Endodermal cell (in vitro differentiated cells): ENCODE measurements around the gene FAIM. TPM values are rescaled to one million over a fixed set of nuclear protein-coding genes. Genes with fewer than 3 reads are reported as not detected.

Experiments
- DNase-seq: peaks from one replicate; pipeline ENCODE4 v3.0.0-alpha.2; 2017
- H3K27ac ChIP-seq: 2 replicates; pipeline ENCODE4 v1.5.1; 2013; ENCODE audit warnings: mild to moderate bottlenecking, low read depth, low read length, moderate library complexity
- H3K27me3 ChIP-seq: 2 replicates; pipeline ENCODE4 v1.6.1; 2013; ENCODE audit warnings: mild to moderate bottlenecking, low read length, moderate library complexity; ENCODE audit not compliant: insufficient read depth, control insufficient read depth, poor library complexity, severe bottlenecking
- H3K36me3 ChIP-seq: 2 replicates; pipeline ENCODE4 v1.7.0; 2013; ENCODE audit warnings: mild to moderate bottlenecking, low read length, moderate library complexity; ENCODE audit not compliant: control insufficient read depth, insufficient read depth
- H3K4me1 ChIP-seq: one replicate; pipeline ENCODE4 v1.7.0; 2013; ENCODE audit warnings: low read length; ENCODE audit not compliant: control insufficient read depth, insufficient read depth
- H3K4me3 ChIP-seq: 2 replicates; pipeline ENCODE4 v1.5.1; 2013; ENCODE audit warnings: mild to moderate bottlenecking, low read length, moderate library complexity
- H3K9ac ChIP-seq: 2 replicates; pipeline ENCODE4 v1.6.1; 2013; ENCODE audit warnings: mild to moderate bottlenecking, low read length, moderate library complexity; ENCODE audit not compliant: poor library complexity, severe bottlenecking; ENCODE audit errors: extremely low read depth
- H3K9me3 ChIP-seq: 2 replicates; pipeline ENCODE4 v1.6.1; 2013; ENCODE audit warnings: mild to moderate bottlenecking, low read length, moderate library complexity; ENCODE audit not compliant: control insufficient read depth
- H3K27ac Mint-ChIP-seq: 2 replicates; pipeline ENCODE4 v1.8.0; 2020; ENCODE audit warnings: mixed read lengths
- H3K27me3 Mint-ChIP-seq: 2 replicates; pipeline ENCODE4 v1.8.0; 2021; ENCODE audit warnings: mild to moderate bottlenecking, mixed read lengths; ENCODE audit not compliant: insufficient read depth
- H3K36me3 Mint-ChIP-seq: 2 replicates; pipeline ENCODE4 v1.8.0; 2020; ENCODE audit warnings: low read depth, mixed read lengths
- H3K4me1 Mint-ChIP-seq: 2 replicates; pipeline ENCODE4 v1.8.0; 2020; ENCODE audit warnings: mixed read lengths
- H3K4me3 Mint-ChIP-seq: 2 replicates; pipeline ENCODE4 v1.8.0; 2020; ENCODE audit warnings: mild to moderate bottlenecking, moderate library complexity, mixed read lengths
- H3K9me3 Mint-ChIP-seq: 2 replicates; pipeline ENCODE4 v1.8.0; 2020; ENCODE audit warnings: mild to moderate bottlenecking, mixed read lengths
- CTCF ChIP-seq: fragments of 200-600 bp; sonication (generic); conservative IDR thresholded peaks from 2 replicates; pipeline ENCODE4 v1.5.0; 2021; ENCODE audit warnings: antibody characterized with exemption, mild to moderate bottlenecking
- WGBS, 2 experiments: methylation state at CpG; one replicate each; pipeline versions ENCODE4 v1.1.5 to v1.1.7; 2013; ENCODE audit warnings: missing lambda C conversion rate in 2 of 2, mixed read lengths in 1 of 2; ENCODE audit not compliant: insufficient coverage in 1 of 2, insufficient read length in 1 of 2; 5-methylcytosine and 5-hydroxymethylcytosine counted together
- total RNA-seq, 2 donors: library from RNA; stranded (reverse); fragmentation: NEBNext Ultra II Directional in 1 of 2; extraction: Animal tissue kit (Norgen Biotek cat#: 25700) in 1 of 2; gene quantifications; 2 replicates in 1 of 2; 3 replicates in 1 of 2; pipeline ENCODE4 v1.2.1, GENCODE V29; 2021

The FAIM gene
- total RNA-seq, 2 donors from 2014 or later, result 12.2 to 17.8 TPM

DNA sequence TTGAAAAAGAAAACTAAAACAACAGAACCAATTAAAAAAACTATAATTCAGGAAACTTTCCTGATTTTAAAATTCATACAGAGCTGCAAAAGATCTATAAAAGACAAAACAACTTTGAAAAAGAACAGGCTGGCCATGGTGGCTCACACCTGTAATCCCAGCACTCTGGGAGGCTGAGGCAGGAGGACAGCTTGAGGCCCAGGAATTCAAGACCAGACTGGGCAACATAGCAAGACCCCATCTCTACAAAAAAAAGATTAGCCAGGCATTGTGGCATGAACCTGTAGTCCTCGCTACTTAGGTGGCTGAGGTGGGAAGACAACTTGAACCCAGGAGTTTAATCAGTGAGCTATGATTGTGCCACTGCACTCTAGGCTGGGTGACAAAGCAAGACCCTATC is 21.2 kb upstream of the FAIM start:
- Histone ChIP-seq H3K4me1 (no peaks in the 10 kb centered on the region), H3K9ac (no peak overlapping the region), H3K36me3 (peaks cover 76% of the 10 kb centered on the region), H3K27ac (no peak overlapping the region), H3K4me3 (no peak overlapping the region), H3K27me3 (no peaks in the 10 kb centered on the region), H3K9me3 (peaks cover 35% of the 10 kb centered on the region)
- DNase-seq, result no peak
- Mint-ChIP-seq H3K4me1 (peaks cover 10% of the 10 kb centered on the region), H3K4me3 (no peak overlapping the region), H3K9me3 (peaks cover 5% of the 10 kb centered on the region), H3K36me3 (peaks cover 65% of the 10 kb centered on the region), H3K27me3 (no peaks in the 10 kb centered on the region), H3K27ac (no peak overlapping the region)
- no peak for TF ChIP-seq CTCF
- WGBS, 2 experiments, result 80 to 96% methylated on average over 1 of the region's 1 CpG

DNA sequence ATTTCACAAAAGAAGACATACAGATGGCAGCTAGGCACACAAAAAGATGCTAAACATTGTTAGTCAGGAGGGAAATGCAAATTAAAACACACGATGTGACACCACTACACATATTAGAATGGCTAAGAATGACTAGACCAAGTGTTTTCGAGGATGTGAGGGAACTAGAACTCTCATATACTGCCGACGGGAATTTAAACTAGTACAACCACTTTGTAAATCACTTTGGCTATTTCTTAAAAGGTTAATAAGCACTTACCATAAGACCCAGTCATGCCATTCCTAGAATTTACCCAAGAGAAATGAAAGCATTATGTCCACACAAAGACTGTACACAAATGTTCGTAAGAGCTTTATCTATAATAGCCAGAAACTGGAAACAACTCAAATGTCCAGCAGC is 20.1 kb upstream of the FAIM start:
- Histone ChIP-seq H3K9me3 (peaks cover 27% of the 10 kb centered on the region), H3K4me3 (no peak overlapping the region), H3K9ac (no peak overlapping the region), H3K27ac (no peak overlapping the region), H3K27me3 (no peaks in the 10 kb centered on the region), H3K4me1 (peaks cover 2% of the 10 kb centered on the region), H3K36me3 (peaks cover 68% of the 10 kb centered on the region)
- H3K36me3 Mint-ChIP-seq, result peaks cover 56% of the 10 kb centered on the region
- H3K4me3 Mint-ChIP-seq, result no peak overlapping the region
- 96 to 100% methylated on average over 3 to 5 of the region's 5 CpGs for WGBS, 2 experiments
- H3K9me3 Mint-ChIP-seq, result peaks cover 5% of the 10 kb centered on the region
- no peaks in the 10 kb centered on the region for H3K27me3 Mint-ChIP-seq
- peaks cover 13% of the 10 kb centered on the region for H3K4me1 Mint-ChIP-seq
- TF ChIP-seq CTCF, result no peak
- DNase-seq, result no peak
- H3K27ac Mint-ChIP-seq, result no peak overlapping the region

DNA sequence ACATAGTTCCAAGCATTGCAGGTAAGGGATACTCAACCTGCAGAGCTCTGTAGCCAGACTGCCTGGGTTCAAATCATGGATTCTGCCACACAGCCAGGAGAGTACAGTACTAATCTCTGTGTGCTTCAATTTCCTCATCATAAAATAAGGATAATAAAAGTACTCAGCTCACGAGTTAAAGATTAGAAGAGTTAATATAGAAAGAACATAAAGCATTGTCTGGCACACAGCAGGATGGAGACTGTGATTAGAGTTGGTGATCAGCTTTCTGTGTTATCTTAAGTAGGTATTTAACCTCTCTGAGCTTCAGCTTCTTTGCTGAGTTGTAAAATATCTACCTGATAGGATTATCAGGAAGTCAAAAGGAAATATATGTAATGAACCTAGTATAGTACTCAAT is 17.2 kb upstream of the FAIM start:
- WGBS, 2 experiments, result 41% methylated on average over 1 of the region's 1 CpG; no CpG with 5 or more reads in 1 of the 2 experiments
- peak overlapping the region; percentile 93 for H3K4me3 Mint-ChIP-seq
- H3K36me3 Mint-ChIP-seq, result peaks cover 33% of the 10 kb centered on the region
- peaks cover 9% of the 10 kb centered on the region for H3K4me1 Mint-ChIP-seq
- Histone ChIP-seq H3K27me3 (no peaks in the 10 kb centered on the region), H3K27ac (no peak overlapping the region), H3K9ac (no peak overlapping the region), H3K36me3 (peaks cover 49% of the 10 kb centered on the region), H3K9me3 (peaks cover 11% of the 10 kb centered on the region), H3K4me3 (peak overlapping the region; percentile 99), H3K4me1 (peaks cover 2% of the 10 kb centered on the region)
- H3K27me3 Mint-ChIP-seq, result no peaks in the 10 kb centered on the region
- H3K9me3 Mint-ChIP-seq, result peaks cover 2% of the 10 kb centered on the region
- no peak for DNase-seq
- H3K27ac Mint-ChIP-seq, result no peak overlapping the region
- TF ChIP-seq CTCF, result no peak
